Measurements from ENCODE around the gene GALNT2. TPM values are rescaled to one million over a fixed set of nuclear protein-coding genes. Genes with fewer than 3 reads are reported as not detected.

The GALNT2 gene
- total RNA-seq, 2 experiments from 2014 or later = 48.2 to 51.0 TPM

GRCh38 chr1:230083746-230084407 is 16.8 kb downstream of the GALNT2 start:
- Mint-ChIP-seq H3K4me3 (peak overlapping the region; percentile 11), H3K27me3 (no peaks in the 10 kb centered on the region), H3K9me3 (ENCODE audit: low read depth) (peaks cover 6% of the 10 kb centered on the region), H3K4me1 (peaks cover 78% of the 10 kb centered on the region), H3K27ac (peak overlapping the region; percentile 87), H3K36me3 (ENCODE audit: low read depth) (peaks cover 26% of the 10 kb centered on the region)
- intact Hi-C loops (cut with DNase I, micrococcal nuclease) = loop anchor here (1.0 to 2.0 kb wide), 6 partner anchors 17 to 526 kb away; partner anchors contain the start of genes GALNT2 (in 2 of the 2) and ABCB10 (in 1 of the 2)
- DNase-seq = no peak
- ChIA-PET POLR2A (interaction anchor here (0.7 to 2.1 kb wide), 3 partner anchors 20 to 26 kb away, joined by 3 to 9 read pairs (median 6); no protein-coding TSS in a partner anchor), CTCF (interaction anchor here (1.0 to 1.8 kb wide), 4 partner anchors 15 to 83 kb away, joined by 3 to 10 read pairs (median 4); no protein-coding TSS in a partner anchor)
- peak; percentile 10 for ATAC-seq

- H3K4me1 Mint-ChIP-seq = peaks cover 74% of the 10 kb centered on the region
- CTCF ChIA-PET = interaction anchor here (0.5 to 1.8 kb wide), 7 partner anchors 14 to 424 kb away, joined by 3 to 10 read pairs (median 3); no protein-coding TSS in a partner anchor
- H3K9me3 Mint-ChIP-seq (ENCODE audit: low read depth) = peaks cover 6% of the 10 kb centered on the region
- no peaks in the 10 kb centered on the region for H3K27me3 Mint-ChIP-seq
- DNase-seq (peak; percentile 89), ATAC-seq (peak; percentile 97)
- H3K36me3 Mint-ChIP-seq (ENCODE audit: low read depth) = peaks cover 32% of the 10 kb centered on the region
- POLR2A ChIA-PET = interaction anchor here (1.6 to 2.1 kb wide), 2 partner anchors 19 to 25 kb away, joined by 6 to 9 read pairs; no protein-coding TSS in a partner anchor
- peak overlapping the region; percentile 11 for H3K4me3 Mint-ChIP-seq
- intact Hi-C loops (cut with DNase I, micrococcal nuclease) = loop anchor here (1.0 to 2.0 kb wide), 6 partner anchors 17 to 526 kb away; partner anchors contain the start of genes GALNT2 (in 2 of the 2) and ABCB10 (in 1 of the 2)
- peak overlapping the region; percentile 87 for H3K27ac Mint-ChIP-seq
These were observed 17.6 kb downstream of the GALNT2 start for GRCh38 chr1:230084408-230085177.

- no peak overlapping the region for H3K4me3 Mint-ChIP-seq
- H3K27ac Mint-ChIP-seq = no peak overlapping the region
- ChIA-PET CTCF (interaction anchor here (0.5 to 1.7 kb wide), 5 partner anchors 17 to 424 kb away, joined by 3 to 10 read pairs (median 3); no protein-coding TSS in a partner anchor), POLR2A (interaction anchor here (1.6 to 2.1 kb wide), 2 partner anchors 19 to 25 kb away, joined by 6 to 9 read pairs; no protein-coding TSS in a partner anchor)
- peaks cover 74% of the 10 kb centered on the region for H3K4me1 Mint-ChIP-seq
- peaks cover 31% of the 10 kb centered on the region for H3K36me3 Mint-ChIP-seq (ENCODE audit: low read depth)
- intact Hi-C loops (cut with DNase I, micrococcal nuclease) = loop anchor here in 1 of 2 experiments (2.0 kb wide), 1 partner anchor 42 kb away; no protein-coding TSS in a partner anchor
- ATAC-seq (no peak), DNase-seq (no peak)
- no peaks in the 10 kb centered on the region for H3K27me3 Mint-ChIP-seq
- peaks cover 6% of the 10 kb centered on the region for H3K9me3 Mint-ChIP-seq (ENCODE audit: low read depth)
These were observed 18.1 kb downstream of the GALNT2 start for GRCh38 chr1:230085178-230085515.

- no peak for DNase-seq
- intact Hi-C loops (cut with DNase I, micrococcal nuclease) = no loop called here
- Mint-ChIP-seq H3K27me3 (no peaks in the 10 kb centered on the region), H3K27ac (peak overlapping the region; percentile 4), H3K4me3 (no peak overlapping the region), H3K36me3 (ENCODE audit: low read depth) (peaks cover 37% of the 10 kb centered on the region), H3K9me3 (ENCODE audit: low read depth) (peaks cover 6% of the 10 kb centered on the region), H3K4me1 (peaks cover 74% of the 10 kb centered on the region)
- ATAC-seq = no peak
- ChIA-PET CTCF (no interaction called here), POLR2A (no interaction called here)
These were observed 19.1 kb downstream of the GALNT2 start for GRCh38 chr1:230086151-230086550.

GRCh38 chr1:230087028-230087716 is 20.1 kb downstream of the GALNT2 start:
- no peak for ATAC-seq
- Mint-ChIP-seq H3K9me3 (ENCODE audit: low read depth) (peaks cover 6% of the 10 kb centered on the region), H3K4me3 (no peak overlapping the region), H3K27me3 (no peaks in the 10 kb centered on the region), H3K4me1 (peaks cover 72% of the 10 kb centered on the region), H3K27ac (peak overlapping the region; percentile 38), H3K36me3 (ENCODE audit: low read depth) (peaks cover 35% of the 10 kb centered on the region)
- ChIA-PET CTCF (interaction anchor here (0.6 kb wide), 1 partner anchor 14 kb away, joined by 3 read pairs; no protein-coding TSS in a partner anchor), POLR2A (interaction anchor here (1.0 kb wide), 1 partner anchor 17 kb away, joined by 5 read pairs; no protein-coding TSS in a partner anchor)
- intact Hi-C loops (cut with DNase I, micrococcal nuclease) = no loop called here
- no peak for DNase-seq

- H3K36me3 Mint-ChIP-seq (ENCODE audit: low read depth) = peaks cover 35% of the 10 kb centered on the region
- ATAC-seq (no peak), DNase-seq (no peak)
- intact Hi-C loops (cut with DNase I, micrococcal nuclease) = no loop called here
- POLR2A ChIA-PET = interaction anchor here (1.0 kb wide), 1 partner anchor 17 kb away, joined by 5 read pairs; no protein-coding TSS in a partner anchor
- H3K9me3 Mint-ChIP-seq (ENCODE audit: low read depth) = peaks cover 4% of the 10 kb centered on the region
- no peak overlapping the region for H3K27ac Mint-ChIP-seq
- H3K4me1 Mint-ChIP-seq = peaks cover 69% of the 10 kb centered on the region
- CTCF ChIA-PET = interaction anchor here (0.6 kb wide), 1 partner anchor 14 kb away, joined by 3 read pairs; no protein-coding TSS in a partner anchor
- no peaks in the 10 kb centered on the region for H3K27me3 Mint-ChIP-seq
- no peak overlapping the region for H3K4me3 Mint-ChIP-seq
These were observed 20.7 kb downstream of the GALNT2 start for GRCh38 chr1:230087717-230088105.

- POLR2A ChIA-PET = no interaction called here
- Mint-ChIP-seq H3K36me3 (ENCODE audit: low read depth) (peaks cover 34% of the 10 kb centered on the region), H3K9me3 (ENCODE audit: low read depth) (no peaks in the 10 kb centered on the region), H3K4me3 (no peak overlapping the region), H3K4me1 (peaks cover 44% of the 10 kb centered on the region), H3K27ac (no peak overlapping the region), H3K27me3 (no peaks in the 10 kb centered on the region)
- DNase-seq = no peak
- CTCF ChIA-PET = interaction anchor here (0.7 to 1.4 kb wide), 2 partner anchors 18 to 23 kb away, joined by 3 to 4 read pairs; no protein-coding TSS in a partner anchor
- ATAC-seq = no peak
- intact Hi-C loops (cut with DNase I, micrococcal nuclease) = no loop called here
These were observed 23.2 kb downstream of the GALNT2 start for GRCh38 chr1:230090194-230090711.

GRCh38 chr1:230091473-230092231 is 24.6 kb downstream of the GALNT2 start:
- Mint-ChIP-seq H3K4me3 (no peak overlapping the region), H3K36me3 (ENCODE audit: low read depth) (peaks cover 34% of the 10 kb centered on the region), H3K4me1 (peaks cover 34% of the 10 kb centered on the region), H3K27me3 (no peaks in the 10 kb centered on the region), H3K9me3 (ENCODE audit: low read depth) (no peaks in the 10 kb centered on the region), H3K27ac (no peak overlapping the region)
- POLR2A ChIA-PET = no interaction called here
- intact Hi-C loops (cut with DNase I, micrococcal nuclease) = no loop called here
- CTCF ChIA-PET = interaction anchor here (1.4 kb wide), 1 partner anchor 16 kb away, joined by 3 read pairs; no protein-coding TSS in a partner anchor
- no peak for ATAC-seq
- no peak for DNase-seq

- Mint-ChIP-seq H3K36me3 (ENCODE audit: low read depth) (peaks cover 32% of the 10 kb centered on the region), H3K9me3 (ENCODE audit: low read depth) (no peaks in the 10 kb centered on the region), H3K27ac (no peak overlapping the region), H3K4me3 (no peak overlapping the region), H3K27me3 (no peaks in the 10 kb centered on the region), H3K4me1 (peaks cover 12% of the 10 kb centered on the region)
- ChIA-PET CTCF (no interaction called here), POLR2A (no interaction called here)
- DNase-seq = no peak
- ATAC-seq = no peak
- intact Hi-C loops (cut with DNase I, micrococcal nuclease) = no loop called here
These were observed 27.7 kb downstream of the GALNT2 start for GRCh38 chr1:230094746-230095145.

GRCh38 chr1:230095938-230096337 is 28.9 kb downstream of the GALNT2 start:
- H3K27ac Mint-ChIP-seq = no peak overlapping the region
- ATAC-seq (no peak), DNase-seq (no peak)
- intact Hi-C loops (cut with DNase I, micrococcal nuclease) = no loop called here
- no peaks in the 10 kb centered on the region for H3K27me3 Mint-ChIP-seq
- peaks cover 7% of the 10 kb centered on the region for H3K4me1 Mint-ChIP-seq
- no peak overlapping the region for H3K4me3 Mint-ChIP-seq
- H3K36me3 Mint-ChIP-seq (ENCODE audit: low read depth) = peaks cover 21% of the 10 kb centered on the region
- CTCF ChIA-PET = no interaction called here
- H3K9me3 Mint-ChIP-seq (ENCODE audit: low read depth) = no peaks in the 10 kb centered on the region
- POLR2A ChIA-PET = no interaction called here
